Kidney capillary endothelial cell (primary cell): Measurements from ENCODE around the gene TPP1.

Source experiments
- DNase-seq: peaks from one replicate; pipeline ENCODE4 v3.0.0-alpha.2; 2018; ENCODE audit warnings: low spot score

TPP1 gene

DNA sequence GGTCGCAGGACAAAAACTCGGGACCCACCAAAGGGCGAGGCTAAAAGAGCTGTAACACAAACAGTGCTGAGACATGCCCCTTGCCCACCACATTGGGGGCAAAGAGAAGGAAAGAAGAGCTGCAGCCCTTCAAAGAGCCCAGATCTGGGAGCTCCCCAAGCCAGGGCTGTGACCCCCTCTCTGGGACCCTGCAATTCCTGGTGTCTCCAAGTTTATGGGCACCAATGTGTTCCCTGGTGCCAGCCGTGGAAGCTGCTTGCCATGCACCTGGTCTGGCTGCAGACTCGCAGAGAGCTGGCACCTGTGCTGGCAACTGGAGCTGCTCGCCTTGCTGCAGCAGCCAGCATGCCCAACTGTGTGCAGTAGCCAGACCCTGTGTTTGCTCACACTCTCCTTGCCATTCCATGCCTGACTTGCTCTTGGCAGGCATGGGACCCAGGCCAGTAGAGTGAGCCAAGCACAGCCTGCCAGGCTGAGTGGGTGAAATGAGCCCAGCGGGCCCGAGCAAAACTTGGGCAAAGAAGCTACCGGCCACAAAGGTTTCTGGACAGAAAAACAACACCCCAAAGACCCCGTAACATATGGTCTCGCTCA is 31.8 kb downstream of the TPP1 start:
- no peak for DNase-seq

DNA sequence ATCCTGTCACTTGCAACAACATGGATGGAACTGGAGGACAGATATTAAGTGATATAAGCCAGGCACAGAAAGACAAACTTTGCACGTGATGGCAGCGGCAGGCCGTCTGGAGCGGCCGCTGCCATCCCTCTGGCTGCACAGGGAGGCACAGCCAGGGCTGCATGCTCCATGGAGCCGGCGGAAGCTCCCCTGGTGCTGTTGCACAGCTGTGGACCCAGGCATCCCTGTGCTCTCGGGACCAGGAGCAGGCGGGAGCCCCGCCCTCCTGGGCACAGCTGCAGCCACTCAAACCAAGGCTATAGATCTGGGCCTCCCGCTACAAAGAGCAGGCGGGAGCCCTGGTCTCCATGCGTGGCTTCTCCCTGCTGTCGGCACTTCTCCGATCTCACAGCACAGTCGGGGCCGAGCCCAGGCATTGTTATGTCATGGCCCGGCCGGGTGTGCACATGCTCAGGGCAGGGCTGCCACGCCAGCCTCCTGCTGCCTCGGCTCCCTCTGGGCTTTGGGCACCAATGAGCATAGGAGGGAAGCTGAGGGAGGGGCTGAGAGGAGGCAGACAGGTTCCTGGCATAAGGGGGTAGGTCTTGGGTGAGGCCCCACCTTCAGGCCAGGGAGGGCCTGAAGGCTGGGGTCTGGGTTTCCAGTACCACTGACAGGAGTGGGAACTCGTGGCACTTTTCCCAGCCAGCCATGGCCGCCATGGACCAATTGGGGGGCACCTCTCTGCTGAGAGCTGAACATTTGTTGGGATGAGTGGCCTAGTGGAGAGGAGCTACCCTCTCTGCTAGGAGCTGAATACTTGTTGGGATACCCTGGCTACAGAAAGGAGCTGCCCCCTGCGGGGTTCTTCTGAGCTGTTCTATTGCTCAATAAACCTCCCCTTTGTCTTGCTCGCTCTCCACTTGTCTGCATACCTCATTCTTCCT is 32.5 kb downstream of the TPP1 start:
- no peak for DNase-seq

GRCh38 chr11:6584528-6584927 is 34.7 kb downstream of the TPP1 start:
- DNase-seq = no peak

DNA sequence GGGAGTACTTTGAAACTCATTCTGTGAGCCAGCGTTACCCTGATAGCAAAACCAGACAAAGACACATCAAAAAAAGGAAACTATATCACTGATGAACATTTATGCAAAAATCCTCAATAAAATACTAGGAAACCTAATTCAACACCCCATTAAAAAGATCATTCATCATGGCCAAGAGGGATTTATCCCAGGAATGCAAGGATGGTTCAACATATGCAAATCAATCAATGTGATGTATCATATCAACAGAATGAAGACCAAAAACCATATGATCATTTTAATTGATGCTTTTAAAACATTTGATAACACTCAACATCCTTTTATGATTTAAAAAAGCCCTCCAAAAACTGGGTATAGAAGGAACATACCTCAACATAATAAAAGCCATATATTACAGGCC is 35.6 kb downstream of the TPP1 start:
- DNase-seq = no peak

DNA sequence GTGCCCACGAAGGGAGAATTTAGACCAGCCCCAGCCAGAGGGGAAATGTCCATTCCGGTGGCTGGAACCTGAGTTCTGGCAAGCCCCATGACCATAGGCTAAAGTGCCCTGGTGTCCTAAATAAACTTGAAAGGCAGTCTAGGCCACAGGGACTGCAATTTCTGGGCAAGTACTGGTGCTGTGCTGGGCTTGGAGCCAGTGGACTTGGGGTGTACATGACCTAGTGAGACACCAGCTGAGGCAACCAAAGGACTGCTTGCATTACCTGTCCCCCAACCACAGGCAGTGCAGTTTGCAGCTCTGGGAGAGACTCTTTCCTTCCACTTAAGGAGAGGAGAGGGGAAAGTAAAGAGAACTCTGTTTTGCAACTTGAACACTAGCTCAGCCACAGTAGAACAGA is 39.5 kb downstream of the TPP1 start:
- no peak for DNase-seq

GRCh38 chr11:6578134-6578533 is 41.1 kb downstream of the TPP1 start:
- DNase-seq = no peak

- peak; percentile 35 for DNase-seq
Measured at GRCh38 chr11:6576471-6577373, 42.5 kb downstream of the TPP1 start.

DNA sequence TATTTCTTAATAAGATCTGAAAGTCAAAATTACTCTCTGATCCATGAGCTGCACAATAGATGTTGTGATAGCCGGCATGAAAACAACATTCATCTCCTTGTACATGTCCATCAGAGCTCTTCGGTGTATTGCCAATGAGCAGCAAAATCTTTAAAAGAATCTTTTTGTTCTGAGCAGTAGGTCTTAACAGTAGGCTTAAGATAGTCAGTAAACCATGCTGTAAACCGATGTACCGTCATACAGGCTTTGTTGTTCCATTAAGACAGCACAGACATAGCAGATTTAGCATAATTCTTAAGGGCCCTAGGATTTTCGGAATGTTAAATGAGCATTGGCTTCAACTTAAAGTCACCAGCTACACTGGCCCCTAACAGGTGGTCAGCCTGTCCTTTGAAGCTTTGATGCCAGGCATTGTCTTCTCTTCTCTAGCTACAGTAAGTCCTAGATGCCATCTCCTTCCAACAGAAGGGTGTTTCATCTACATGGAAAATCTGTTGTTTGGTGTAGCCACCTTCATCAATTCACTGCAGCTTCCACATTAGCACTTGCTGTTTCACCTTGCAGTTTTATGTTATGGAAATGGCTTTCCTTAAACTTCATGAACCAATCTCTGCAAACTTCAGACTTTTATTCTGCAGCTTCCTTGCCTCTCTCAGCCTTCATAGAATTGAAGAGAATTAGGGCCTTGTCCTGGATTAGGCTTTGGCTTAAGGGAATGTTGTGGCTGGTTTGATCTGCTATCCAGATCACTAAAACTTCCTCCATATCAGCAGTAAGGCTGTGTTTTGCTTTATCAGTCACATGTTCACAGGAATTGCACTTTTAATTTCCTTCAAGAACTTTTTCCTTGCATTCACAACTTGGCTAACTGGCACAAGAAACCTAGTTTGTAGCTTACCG is 44.2 kb downstream of the TPP1 start:
- DNase-seq = no peak

GRCh38 chr11:6572215-6572614 is 47.0 kb downstream of the TPP1 start:
- no peak for DNase-seq

GRCh38 chr11:6571434-6572008 is 47.7 kb downstream of the TPP1 start:
- DNase-seq = no peak

DNA sequence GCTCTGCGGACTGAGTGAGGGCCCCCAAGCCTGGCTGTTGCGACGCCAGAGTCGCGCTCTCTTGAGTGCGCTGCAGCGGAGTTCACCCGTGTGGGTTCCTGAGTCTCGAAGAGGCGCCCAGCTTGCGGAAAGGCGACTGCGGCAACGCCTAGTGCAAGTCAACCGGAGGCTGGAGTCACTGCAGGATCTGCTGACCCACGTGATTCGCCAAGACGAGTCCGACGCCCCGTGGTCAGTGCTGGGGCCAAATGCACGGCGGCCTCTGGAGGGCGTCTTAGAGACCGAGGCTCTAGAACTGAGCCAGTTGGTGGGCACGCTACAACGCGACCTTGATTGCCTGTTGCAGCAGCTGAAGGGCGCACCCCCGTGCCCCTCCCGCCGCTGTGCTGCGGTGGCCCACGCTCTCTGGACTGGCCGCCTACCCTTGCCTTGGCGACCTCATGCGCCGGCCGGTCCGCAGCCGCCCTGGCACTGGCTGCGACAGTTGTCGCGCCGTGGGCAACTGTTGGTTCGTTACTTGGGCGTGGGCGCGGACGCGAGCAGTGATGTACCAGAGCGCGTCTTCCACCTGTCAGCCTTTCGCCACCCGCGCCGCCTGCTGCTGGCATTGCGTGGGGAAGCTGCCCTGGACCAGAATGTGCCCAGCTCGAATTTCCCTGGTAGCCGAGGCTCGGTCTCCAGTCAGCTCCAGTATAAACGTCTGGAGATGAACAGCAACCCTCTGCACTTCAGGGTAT is 48.4 kb downstream of the TPP1 start:
- DNase-seq = no peak

DNA sequence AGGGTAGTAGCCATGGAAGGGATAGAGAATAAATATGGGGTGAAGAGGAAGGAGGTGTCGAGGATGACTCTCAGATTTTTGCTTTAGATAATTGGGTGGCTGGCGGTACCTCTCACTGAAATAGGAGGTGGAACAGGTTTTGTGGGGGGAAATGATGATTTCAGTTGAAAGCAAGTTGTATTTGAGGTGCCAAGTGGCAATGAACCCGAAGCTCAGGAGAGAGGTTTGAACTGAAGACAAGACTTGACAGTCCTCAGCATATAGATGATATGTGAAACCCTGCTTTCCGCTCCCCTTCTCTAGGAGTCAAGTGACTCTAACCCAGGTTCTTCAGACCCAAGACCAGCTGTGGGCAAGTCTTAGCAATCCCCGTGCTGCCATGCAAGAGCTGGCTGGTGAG is 49.5 kb downstream of the TPP1 start:
- DNase-seq = no peak

DNA sequence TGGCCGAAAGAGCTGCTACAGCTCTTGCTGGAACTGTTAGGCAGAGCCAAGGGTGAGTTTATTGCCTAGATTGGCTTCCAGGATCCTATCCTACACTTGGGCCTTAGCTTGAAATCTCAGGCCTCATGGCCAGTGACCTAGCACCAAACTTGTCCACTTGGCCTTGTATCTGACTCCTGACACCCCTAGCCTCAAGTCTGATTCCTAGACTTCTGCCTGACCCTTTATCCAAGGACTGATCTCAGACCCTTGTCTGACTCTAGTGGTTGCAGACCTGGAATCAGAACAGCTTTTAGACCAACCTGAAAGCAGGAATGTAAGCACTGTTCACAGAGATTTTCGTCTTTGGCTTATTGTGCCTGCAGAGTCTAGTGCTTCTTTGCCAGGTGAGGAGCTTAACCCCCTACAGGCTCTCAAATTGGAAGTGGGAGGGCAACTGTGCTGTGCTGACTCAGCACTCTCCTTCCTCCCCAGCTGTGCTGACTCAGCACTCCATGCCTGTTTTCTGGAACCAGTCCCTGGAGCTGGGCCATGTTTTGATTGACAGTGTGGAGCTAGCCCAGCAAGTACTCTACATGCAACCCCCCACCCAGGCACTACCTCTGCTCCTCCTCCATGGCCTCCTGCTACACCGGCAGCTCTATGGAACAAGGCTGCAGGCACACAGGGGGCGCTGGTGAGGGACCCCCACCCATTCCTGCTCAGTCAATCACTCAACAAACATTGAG is 50.9 kb downstream of the TPP1 start:
- no peak for DNase-seq

DNA sequence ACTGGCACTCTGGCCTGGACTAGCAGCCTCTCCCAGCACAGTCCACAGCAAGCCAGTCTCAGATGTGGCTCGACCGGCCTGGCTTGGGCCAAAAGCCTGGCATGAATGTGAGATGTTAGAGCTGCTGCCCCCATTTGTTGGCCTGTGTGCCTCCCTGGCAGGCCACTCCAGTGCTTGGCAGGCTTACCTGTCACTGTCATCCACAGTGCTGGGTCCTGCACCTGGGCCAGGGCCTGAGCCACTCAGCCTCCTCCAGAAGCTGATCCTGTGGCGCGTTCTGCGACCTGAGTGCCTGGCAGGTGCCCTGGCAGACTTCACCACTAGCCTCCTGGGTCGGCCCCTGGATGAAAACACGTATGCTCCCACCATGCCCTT is 51.9 kb downstream of the TPP1 start:
- DNase-seq = no peak

- no peak for DNase-seq
Measured at GRCh38 chr11:6566704-6567370, 52.4 kb downstream of the TPP1 start.

- no peak for DNase-seq
Measured at GRCh38 chr11:6565988-6566703, 53.1 kb downstream of the TPP1 start.

GRCh38 chr11:6565325-6565724 is 53.9 kb downstream of the TPP1 start:
- no peak for DNase-seq

- DNase-seq = no peak
Measured at GRCh38 chr11:6563667-6564066, 55.6 kb downstream of the TPP1 start.
